Stimulated activated CD4-positive, alpha-beta T cell treated with anti-CD3 and anti-CD28 coated beads, Interleukin-1b, Interleukin-23, amount 100 ng/mL, for 48 hours (primary cell): ENCODE data around the gene RAD51D.
"Not testable (repeated sequence)": the region's sequence is repeated elsewhere in the genome, so short reads cannot be mapped to it uniquely, and the experiment has no call there.

Experiments used
- DNase-seq: peaks from one replicate; pipeline ENCODE4 v3.0.0-alpha.2; 2020

The RAD51D gene

DNA sequence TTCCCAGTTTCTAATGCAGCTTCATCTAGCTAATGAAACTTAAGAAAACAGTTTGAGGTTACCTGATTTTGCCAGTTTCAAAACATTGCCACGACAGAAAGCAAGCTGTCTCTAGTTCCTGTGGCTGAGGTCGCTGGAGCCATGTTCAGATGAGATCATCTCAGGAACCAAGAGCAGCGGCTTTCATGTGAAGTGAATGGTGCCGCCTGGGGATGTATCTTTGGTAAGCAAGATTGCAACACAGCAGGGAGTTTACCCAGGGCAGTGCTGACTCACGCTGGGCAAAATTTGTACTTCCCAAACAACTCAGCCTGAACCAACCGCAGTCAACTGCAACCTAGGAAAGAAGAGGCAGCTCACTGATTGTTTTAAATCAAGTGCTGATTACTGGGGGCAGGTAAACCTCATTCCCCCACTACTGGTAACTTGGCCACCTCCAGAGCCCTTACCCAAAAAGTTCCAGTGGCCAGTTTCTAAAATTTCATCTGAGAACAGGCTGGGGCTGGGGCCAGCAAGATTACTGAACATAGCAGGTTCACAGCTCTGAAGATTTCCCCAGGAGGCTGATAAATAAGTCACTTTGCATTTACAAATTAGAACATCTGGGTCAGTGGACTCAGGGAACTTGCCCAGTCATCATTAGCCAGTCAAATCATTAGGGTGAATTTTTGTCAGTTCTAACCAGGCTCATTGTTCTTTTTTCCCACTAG, 56.0 kb downstream of the RAD51D start, which contains the start of gene RFFL:
Gene RFFL (minus strand): TSS at position 194 of the 710 bp plus-strand sequence. CDS start 37,154 bp downstream, outside the sequence.
- peak; percentile 94 for DNase-seq

DNA sequence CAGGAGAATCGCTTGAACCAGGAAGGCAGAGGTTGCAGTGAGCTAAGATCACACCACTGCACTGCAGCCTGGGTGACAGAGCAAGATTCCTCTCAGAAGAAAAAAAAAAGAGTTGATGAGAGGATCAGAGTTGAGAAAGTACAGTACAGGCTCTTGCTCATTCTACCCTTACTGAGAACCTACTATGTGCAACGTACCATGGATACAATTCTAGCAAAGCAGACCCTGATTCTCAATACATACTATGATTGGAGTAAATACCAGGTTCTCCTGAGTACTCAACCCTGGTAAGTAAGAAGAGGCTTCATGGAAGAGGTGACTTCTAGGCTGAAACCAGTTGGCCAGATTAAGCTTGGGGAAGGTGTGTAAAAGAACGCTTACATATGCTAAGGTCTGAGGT, 57.4 kb downstream of the RAD51D start:
- DNase-seq = no peak

DNA sequence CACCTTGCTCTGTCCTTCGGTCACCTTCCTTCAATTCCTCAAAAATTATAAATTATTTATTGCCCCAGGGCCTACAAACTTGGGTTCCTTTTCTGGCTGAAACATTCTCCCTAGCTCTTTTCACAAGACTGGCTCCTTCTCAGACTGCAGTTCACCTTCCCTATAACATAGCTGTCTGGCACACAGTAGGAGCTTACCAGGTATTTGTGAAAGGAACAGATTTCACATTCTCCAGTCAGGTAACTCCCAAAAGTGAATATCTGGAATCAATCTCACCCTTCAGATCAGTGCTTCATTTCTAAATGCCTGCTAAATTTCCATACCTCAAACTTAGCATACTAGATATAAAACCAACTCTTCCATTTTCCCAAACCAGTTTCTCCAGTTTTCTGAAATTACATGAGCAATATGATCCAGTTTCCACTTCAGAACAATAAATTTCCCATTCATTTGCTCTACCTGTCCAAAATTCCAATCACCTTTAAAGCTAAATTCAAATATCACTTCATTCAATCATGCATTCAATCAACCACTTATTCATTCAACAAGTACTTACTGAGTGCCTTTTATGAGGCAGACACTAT, 62.2 kb downstream of the RAD51D start:
- DNase-seq = no peak

DNA sequence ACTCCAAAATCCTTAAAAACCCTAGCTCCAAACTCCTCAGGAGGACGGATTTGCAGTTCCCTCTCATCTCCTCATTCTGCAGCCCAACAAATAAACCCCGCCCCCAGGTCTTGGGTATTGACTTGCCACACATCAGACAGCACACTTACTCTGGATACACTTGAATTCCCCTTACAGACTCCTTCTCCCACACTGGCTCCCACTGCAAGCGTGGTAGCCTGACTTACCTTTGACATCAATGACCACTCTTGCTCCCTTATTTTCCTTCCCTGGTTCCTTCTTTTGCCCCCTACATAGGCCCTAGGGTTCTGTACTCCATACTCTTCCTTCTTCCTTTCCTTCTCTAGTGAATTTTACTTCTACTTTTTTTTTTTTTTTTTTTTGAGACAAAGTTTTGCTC, 63.6 kb downstream of the RAD51D start:
- DNase-seq = no peak

DNA sequence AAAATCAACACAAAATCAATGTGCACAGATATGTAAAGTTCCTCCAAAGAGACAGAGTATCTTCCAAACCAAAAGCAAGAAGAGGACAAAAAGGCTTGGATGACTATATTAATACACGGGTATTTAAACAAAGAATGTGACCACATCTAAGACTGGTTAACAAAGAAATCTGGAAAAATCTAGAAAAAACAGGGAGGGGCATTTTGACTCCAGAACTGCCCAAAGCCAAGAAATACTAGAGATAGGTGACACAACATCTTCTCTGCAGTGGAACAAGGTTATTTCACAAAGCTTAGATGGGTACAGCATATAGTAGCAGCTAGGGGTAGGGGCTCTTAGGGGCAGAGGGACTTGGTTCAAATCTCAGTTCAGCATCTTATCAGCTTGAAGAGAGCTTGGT, 66.5 kb downstream of the RAD51D start:
- no peak for DNase-seq

DNA sequence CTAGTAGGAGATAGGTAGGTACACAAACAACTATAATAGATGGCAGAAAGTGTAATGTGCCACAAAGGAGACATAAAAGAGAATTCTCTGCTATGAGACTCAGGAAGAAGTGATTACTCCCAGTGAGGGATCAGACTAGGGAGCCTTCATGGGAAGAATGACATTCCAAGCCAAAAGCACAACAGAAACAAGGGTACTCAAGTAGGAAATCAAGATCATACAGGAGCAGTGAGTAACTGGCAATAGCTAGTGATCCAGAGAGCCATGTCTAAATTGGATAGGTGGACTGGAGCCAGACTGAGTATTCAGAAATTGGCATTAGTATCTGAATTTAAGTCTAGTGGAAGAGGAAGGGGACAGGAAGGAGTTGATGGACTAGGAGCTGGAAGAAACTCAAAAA, 66.9 kb downstream of the RAD51D start:
- DNase-seq = no peak

DNA sequence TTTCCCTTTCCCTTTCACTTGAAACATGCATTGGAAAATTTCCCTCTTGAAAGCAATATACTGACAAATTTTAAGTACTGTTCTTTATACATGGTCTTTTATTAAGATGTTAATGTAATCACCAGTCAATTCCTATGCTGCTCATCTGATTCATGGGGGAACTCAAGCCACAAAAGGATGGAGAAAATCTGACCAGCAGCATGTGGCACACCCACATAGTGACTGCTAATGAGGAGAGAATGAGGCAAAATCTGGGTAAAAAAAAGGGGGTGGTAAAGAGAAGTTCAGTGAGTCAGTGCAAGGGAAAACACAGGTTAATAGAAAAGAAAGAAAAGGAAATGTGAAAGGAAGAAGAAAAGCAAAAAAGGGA, 67.4 kb downstream of the RAD51D start:
- DNase-seq = no peak

DNA sequence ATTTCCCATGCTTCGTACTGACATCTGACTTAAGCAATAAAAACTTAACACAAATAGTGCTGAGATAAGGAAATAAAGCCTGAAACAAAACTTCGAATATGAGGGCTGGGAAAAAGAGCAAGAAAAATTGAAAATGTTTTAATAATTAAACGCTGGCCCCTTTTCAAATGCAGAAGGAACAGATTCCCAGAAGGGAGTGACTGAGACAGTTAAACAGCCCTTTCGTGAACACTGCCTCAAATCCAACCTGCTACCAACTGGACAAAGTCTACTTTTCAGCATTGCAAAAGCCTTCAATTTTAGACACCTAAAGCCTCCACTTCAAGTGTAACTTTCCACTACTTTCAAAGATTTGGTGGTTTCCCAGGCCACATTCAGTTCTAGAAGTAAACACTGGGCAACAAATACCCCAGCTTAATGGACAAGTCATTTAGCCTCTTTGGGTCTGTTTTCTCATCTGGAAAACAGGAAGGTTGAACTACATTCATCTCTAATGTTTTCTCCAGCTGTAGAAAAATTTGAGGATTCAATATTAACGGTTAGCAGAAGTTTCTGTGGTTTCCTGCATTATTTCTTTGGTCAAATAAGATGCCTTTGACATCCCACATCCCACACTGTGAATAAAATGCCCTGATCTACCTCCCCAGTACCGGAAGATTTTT, 68.0 kb downstream of the RAD51D start:
- DNase-seq = no peak

DNA sequence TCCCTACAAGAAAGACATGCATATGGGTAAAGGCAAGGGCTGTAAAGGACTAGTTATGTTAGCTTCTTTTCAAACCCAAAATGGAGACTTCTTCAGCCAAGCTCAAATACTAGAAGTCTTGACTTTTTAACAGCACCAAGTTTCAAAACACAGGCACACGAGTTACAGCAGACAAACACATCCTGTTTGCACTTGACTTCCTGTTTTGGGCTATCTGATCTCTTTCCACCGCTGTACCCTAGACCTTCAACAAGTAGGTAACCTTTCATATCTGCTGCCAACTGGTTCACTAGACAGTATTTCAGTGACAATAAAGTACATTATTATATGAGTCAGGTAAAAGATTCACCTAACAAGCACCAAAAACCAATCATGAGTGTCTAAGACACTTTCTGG, 68.5 kb downstream of the RAD51D start:
- no peak for DNase-seq

DNA sequence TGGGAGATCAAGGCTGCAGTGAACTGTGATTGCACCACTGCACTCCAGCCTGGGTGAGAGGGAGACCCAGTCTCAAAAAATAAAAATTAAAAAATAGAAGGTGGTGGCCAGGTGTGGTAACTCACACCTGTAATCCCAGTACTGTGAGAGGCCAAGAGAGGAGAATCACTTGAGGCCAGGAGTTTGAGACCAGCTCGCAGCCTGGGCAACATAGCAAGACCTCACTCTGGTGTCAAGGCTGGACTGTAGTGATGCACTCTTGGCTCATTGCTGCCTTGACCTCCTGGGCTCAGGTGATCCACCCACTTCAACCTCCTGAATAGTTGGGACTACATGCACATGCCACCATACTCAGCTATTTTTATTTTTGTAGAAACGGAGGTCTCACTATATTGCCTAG, 69.5 kb downstream of the RAD51D start:
- DNase-seq = no peak

DNA sequence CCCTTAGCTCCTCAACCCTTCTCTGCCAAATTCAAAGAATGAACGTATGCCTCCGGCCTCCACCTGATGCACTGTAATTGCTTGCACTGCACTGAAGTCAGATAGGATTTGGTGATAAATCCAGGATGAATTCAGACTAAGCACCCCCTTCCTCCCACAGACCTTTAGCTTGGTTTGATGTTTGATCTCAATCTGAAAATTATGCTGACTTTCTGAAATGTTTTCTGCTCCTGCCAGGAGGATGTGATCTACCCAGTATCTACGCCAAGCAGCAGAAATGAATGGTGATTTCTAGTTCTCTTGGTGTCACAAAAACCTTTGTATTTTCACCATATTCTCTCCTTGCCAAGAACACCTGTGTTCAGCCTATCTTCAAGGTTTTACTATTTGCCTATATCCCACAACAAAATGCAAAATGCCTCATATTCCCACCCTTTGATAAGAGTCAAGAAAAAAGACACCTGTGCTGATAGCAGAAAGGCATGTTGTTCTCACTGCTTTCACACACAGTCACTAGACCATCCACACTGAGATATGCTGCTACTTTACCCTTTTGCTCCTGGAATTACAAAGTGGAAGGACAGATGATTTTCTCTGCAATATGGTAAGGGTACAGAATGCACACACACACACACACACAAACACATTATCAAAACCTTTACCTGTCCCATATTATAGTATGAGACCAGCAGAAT, 70.8 kb downstream of the RAD51D start:
- DNase-seq = no peak

DNA sequence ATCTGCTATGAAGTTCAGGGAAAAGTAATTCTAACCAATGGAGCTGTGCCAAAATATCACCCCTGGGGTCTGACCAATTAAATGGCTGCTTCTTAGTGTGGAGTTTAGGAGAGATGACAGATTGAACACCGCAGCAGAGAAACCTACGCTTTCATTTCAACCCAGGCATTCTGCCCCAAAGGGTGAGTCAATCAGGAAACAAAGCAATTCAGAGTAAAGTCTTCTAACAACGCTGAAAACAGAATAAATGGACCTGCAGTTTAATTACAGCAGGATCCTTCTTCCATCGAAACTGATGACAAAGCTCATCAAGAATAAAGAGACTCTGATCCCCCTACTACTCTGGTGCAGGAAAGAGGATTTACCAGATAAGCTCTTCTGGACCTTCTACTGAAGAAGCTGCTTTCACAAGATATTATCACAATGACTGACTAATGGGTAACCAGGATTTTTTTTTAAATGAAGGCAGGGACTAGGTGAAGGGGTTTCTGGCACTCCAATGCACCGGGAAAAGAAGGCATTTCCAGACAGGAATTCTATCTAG, 72.8 kb downstream of the RAD51D start:
- DNase-seq = peak; percentile 76

DNA sequence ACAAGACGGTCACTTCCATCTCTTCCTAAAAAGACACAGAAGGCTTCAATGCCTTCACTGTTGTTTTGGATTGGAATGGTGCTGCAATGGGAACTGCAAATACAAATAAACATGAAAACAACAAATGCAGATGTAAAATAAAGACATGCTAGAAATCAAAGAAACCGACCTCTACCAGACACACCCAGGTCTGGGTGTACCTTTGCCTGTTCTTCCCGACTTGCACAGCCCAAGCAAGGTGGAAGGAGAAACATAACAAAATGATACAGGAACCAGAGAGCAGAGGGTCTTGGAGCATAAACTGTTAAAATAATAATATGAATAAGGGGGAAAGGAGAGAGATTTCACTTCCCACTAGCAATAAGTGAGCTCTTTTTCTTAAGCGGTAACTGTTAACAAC, 73.4 kb downstream of the RAD51D start:
- no peak for DNase-seq

DNA sequence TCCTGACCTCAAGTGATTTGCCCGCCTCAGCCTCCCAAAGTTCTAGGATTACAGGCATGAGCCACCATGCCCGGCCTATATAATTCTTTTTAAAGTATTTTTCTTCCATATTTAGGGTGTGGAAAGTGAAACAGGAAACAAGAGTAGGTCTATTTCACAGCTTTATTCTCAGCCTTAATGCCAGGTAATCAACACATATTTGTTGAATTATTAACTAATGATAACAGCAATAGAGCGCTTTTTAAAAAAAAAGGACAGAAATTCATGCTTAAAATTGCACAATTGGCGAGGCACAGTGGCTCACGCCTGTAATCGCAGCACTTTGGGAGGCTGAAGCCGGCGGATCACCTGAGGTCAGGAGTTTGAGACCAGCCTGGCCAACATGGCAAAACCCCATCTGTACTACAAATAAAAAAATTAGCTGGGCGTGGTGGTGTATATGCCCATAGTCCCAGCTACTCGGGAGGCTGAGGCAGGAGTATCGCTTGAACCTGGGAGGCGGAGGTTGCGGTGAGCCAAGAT, 74.1 kb downstream of the RAD51D start:
- not testable (repeated sequence) for DNase-seq

DNA sequence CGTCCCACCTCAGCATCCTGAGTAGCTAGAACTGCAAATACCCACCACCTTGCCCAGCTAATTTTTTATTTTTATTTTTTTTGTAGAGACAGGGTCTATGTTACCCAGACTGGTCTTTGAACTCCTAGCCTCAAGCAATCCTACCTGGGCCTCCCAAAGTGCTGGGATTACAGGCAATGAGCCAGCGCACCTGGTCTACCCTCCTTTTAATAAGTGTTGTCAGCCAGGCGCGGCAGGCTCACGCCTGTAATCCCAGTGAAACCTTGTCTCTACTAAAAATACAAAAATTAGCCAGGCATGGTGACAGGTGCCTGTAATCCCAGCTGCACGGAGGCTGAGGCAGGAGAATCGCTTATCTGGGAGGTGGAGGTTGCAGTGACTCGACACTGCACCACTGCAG, 75.5 kb downstream of the RAD51D start:
- no peak for DNase-seq
